ENCODE measurements around the gene ALAD. TPM values are rescaled to one million over a fixed set of nuclear protein-coding genes. Genes with fewer than 3 reads are reported as not detected.
"Not testable (repeated sequence)": the region's sequence is repeated elsewhere in the genome, so short reads cannot be mapped to it uniquely, and the experiment has no call there.

The ALAD gene
- total RNA-seq, 3 donors from 2014 or later (not counting 1 experiment from before 2014, with no cell fraction given) = 30.3 to 38.7 (median 36.4) TPM

DNA sequence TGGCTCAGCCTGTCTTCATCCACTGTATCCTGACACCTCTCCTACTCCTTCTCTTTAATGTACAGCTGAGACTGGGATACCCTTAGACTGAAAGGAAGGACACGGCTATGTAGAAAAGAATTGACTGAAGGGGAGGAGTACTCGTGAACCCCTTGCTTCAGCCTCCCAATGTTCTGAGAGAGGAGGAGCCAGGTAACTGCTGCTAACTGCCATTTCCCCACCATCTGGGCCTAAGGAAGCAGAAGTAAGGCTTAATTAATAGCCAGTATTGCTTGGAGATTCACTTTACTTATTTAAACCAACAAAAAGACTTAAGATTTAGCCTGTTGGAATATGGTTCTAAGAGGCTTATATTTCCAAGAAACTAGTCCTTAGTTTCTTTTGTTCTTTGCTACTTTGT, 43.7 kb upstream of the ALAD start:
- no peaks in the 10 kb centered on the region for H3K36me3 Mint-ChIP-seq
- H3K27ac Mint-ChIP-seq = no peak overlapping the region
- Histone ChIP-seq H3K4me3 (ENCODE audit: low read length) (no peak overlapping the region), H3K4me1 (ENCODE audit: control insufficient read depth, insufficient read depth, low read length) (no peaks in the 10 kb centered on the region), H3K27ac (ENCODE audit: low read length) (no peak overlapping the region), H3K36me3 (ENCODE audit: control insufficient read depth, insufficient read depth, low read length) (no peaks in the 10 kb centered on the region), H3K9me3 (ENCODE audit: control insufficient read depth, insufficient read depth, low read length) (no peaks in the 10 kb centered on the region), H3K27me3 (ENCODE audit: control insufficient read depth, insufficient read depth, low read length) (no peaks in the 10 kb centered on the region)
- 88% methylated on average over 1 of the region's 2 CpGs for WGBS (ENCODE audit: insufficient coverage)
- no peaks in the 10 kb centered on the region for H3K9me3 Mint-ChIP-seq
- no peak overlapping the region for H3K4me3 Mint-ChIP-seq
- peaks cover 0 to 5% of the 10 kb centered on the region in 2 donors for H3K4me1 Mint-ChIP-seq
- no peaks in the 10 kb centered on the region for H3K27me3 Mint-ChIP-seq (ENCODE audit: low read depth in 2 of 2)
- intact Hi-C loops (cut with micrococcal nuclease) = no loop called here
- no peak for DNase-seq
- TF ChIP-seq, protein P1, sequence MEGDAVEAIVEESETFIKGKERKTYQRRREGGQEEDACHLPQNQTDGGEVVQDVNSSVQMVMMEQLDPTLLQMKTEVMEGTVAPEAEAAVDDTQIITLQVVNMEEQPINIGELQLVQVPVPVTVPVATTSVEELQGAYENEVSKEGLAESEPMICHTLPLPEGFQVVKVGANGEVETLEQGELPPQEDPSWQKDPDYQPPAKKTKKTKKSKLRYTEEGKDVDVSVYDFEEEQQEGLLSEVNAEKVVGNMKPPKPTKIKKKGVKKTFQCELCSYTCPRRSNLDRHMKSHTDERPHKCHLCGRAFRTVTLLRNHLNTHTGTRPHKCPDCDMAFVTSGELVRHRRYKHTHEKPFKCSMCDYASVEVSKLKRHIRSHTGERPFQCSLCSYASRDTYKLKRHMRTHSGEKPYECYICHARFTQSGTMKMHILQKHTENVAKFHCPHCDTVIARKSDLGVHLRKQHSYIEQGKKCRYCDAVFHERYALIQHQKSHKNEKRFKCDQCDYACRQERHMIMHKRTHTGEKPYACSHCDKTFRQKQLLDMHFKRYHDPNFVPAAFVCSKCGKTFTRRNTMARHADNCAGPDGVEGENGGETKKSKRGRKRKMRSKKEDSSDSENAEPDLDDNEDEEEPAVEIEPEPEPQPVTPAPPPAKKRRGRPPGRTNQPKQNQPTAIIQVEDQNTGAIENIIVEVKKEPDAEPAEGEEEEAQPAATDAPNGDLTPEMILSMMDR (IDR thresholded peaks at IDR 0.05) = no peak
- no peak for ATAC-seq

DNA sequence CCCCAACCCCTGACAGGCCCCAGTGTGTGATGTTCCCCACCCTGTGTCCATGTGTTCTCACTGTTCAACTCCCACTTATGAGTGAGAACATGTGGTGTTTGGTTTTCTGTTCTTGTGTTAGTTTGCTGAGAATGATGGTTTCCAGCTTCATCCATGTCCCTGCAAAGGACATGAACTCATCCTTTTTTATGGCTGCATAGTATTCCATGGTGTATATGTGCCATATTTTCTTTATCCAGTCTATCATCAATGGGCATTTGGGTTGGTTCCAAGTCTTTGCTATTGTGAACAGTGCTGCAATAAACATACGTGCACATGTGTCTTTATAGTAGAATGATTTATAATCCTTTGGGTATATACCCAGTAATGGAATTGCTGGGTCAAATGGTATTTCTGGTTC, 36.6 kb upstream of the ALAD start:
- H3K4me1 ChIP-seq (ENCODE audit: control insufficient read depth, insufficient read depth, low read length); H3K4me3 ChIP-seq (ENCODE audit: low read length); H3K27me3 Mint-ChIP-seq (ENCODE audit: low read depth in 2 of 2); H3K9me3 Mint-ChIP-seq; H3K4me1 Mint-ChIP-seq; DNase-seq; H3K27ac ChIP-seq (ENCODE audit: low read length); H3K4me3 Mint-ChIP-seq; intact Hi-C loops (cut with micrococcal nuclease); H3K36me3 Mint-ChIP-seq; ATAC-seq; H3K27ac Mint-ChIP-seq; H3K9me3 ChIP-seq (ENCODE audit: control insufficient read depth, insufficient read depth, low read length); H3K27me3 ChIP-seq (ENCODE audit: control insufficient read depth, insufficient read depth, low read length); H3K36me3 ChIP-seq (ENCODE audit: control insufficient read depth, insufficient read depth, low read length): not testable (repeated sequence)
- WGBS (ENCODE audit: insufficient coverage) = no CpG with 5 or more reads among the region's 1 CpG

DNA sequence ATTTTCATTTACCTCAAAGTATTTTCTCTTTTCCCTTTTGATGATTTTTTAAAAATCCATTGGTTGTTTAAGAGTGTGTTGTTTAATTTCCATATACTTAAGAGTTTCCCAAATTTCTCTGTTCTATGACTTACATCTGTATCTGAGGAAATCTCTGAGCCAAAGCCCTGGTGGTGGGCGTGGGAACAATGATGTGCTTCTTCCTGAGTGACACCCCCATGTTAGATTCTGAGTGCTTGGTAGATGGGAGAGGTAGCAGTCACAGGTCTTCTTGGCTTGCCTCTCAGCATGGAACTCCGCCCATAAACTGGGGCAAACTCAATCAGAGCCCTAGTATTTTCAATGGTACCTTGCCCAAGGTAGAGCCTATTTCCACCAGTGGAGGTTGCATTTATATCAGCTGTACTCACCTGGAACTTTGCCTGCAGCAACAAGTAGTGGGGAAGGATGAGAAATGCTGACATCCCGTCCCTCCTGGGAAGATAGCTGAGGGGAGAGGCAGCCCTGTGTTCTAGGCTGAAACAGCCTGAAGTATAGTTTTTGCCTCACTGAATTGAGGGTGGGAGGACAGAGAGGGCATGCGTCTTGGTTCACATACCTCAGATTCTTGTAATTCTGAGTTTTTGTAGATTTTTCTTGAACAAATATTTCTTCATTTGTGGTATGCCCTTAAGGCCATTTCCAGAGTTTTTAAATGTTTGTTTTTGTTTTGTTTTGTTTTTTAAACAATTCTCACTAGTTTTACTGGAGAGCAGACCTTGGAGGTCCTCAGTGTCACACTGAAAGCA, 35.8 kb upstream of the ALAD start:
- Histone ChIP-seq H3K9me3 (ENCODE audit: control insufficient read depth, insufficient read depth, low read length) (no peaks in the 10 kb centered on the region), H3K4me1 (ENCODE audit: control insufficient read depth, insufficient read depth, low read length) (no peaks in the 10 kb centered on the region), H3K4me3 (ENCODE audit: low read length) (no peak overlapping the region), H3K27ac (ENCODE audit: low read length) (no peak overlapping the region), H3K27me3 (ENCODE audit: control insufficient read depth, insufficient read depth, low read length) (no peaks in the 10 kb centered on the region), H3K36me3 (ENCODE audit: control insufficient read depth, insufficient read depth, low read length) (no peaks in the 10 kb centered on the region)
- no peak overlapping the region for H3K27ac Mint-ChIP-seq
- TF ChIP-seq, protein P1 (IDR thresholded peaks at IDR 0.05) = no peak
- WGBS (ENCODE audit: insufficient coverage) = 81% methylated on average over 4 of the region's 4 CpGs
- DNase-seq = no peak
- intact Hi-C loops (cut with micrococcal nuclease) = no loop called here
- no peak for ATAC-seq
- H3K9me3 Mint-ChIP-seq = no peaks in the 10 kb centered on the region
- H3K36me3 Mint-ChIP-seq = no peaks in the 10 kb centered on the region
- no peaks in the 10 kb centered on the region for H3K4me1 Mint-ChIP-seq
- H3K4me3 Mint-ChIP-seq = no peak overlapping the region
- peaks cover 5 to 9% of the 10 kb centered on the region in 2 donors for H3K27me3 Mint-ChIP-seq (ENCODE audit: low read depth in 2 of 2)

DNA sequence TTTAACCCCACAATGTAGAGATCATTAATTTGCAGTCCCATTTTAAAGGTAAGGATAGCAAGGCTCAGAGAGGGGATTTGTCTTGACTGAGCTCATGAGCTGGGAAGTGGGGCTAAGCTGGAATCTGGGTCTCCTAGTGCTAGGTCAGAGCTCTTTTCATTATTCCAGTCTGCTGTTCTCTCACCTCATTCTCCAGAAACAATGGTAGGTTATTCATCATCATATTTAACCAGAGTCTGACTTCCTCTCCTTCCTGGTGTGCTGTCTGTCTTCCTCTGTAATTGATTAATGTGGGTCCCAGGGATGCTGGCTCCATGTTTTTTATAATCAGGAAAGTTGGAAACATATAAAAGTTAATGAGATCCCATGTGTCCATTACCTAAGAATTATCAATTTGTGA, 30.1 kb upstream of the ALAD start:
- Mint-ChIP-seq H3K27ac (no peak overlapping the region), H3K27me3 (ENCODE audit: low read depth in 2 of 2) (peaks cover 5 to 9% of the 10 kb centered on the region in 2 donors), H3K4me3 (no peak overlapping the region), H3K36me3 (no peaks in the 10 kb centered on the region), H3K4me1 (no peaks in the 10 kb centered on the region), H3K9me3 (no peaks in the 10 kb centered on the region)
- H3K27me3 ChIP-seq (ENCODE audit: control insufficient read depth, insufficient read depth, low read length) = no peaks in the 10 kb centered on the region
- intact Hi-C loops (cut with micrococcal nuclease) = no loop called here
- TF ChIP-seq, protein P1 (IDR thresholded peaks at IDR 0.05) = no peak
- no peak for DNase-seq
- no peak overlapping the region for H3K4me3 ChIP-seq (ENCODE audit: low read length)
- H3K36me3 ChIP-seq (ENCODE audit: control insufficient read depth, insufficient read depth, low read length) = no peaks in the 10 kb centered on the region
- no peak for ATAC-seq
- no peaks in the 10 kb centered on the region for H3K9me3 ChIP-seq (ENCODE audit: control insufficient read depth, insufficient read depth, low read length)
- H3K4me1 ChIP-seq (ENCODE audit: control insufficient read depth, insufficient read depth, low read length) = no peaks in the 10 kb centered on the region
- no peak overlapping the region for H3K27ac ChIP-seq (ENCODE audit: low read length)

All from natural killer cell (primary cell).